NT2/D1 (cell line): ENCODE data around the gene MPP3.

Experiments
- SUZ12 ChIP-seq: IDR thresholded peaks from 2 replicates; pipeline ENCODE4 v1.6.1; 2011; ENCODE audit not compliant: insufficient read length, insufficient read depth; ENCODE audit errors: extremely low read depth
- YY1 ChIP-seq: IDR thresholded peaks from 2 replicates; pipeline ENCODE4 v1.6.1; 2011; ENCODE audit not compliant: insufficient read length, insufficient read depth

DNA sequence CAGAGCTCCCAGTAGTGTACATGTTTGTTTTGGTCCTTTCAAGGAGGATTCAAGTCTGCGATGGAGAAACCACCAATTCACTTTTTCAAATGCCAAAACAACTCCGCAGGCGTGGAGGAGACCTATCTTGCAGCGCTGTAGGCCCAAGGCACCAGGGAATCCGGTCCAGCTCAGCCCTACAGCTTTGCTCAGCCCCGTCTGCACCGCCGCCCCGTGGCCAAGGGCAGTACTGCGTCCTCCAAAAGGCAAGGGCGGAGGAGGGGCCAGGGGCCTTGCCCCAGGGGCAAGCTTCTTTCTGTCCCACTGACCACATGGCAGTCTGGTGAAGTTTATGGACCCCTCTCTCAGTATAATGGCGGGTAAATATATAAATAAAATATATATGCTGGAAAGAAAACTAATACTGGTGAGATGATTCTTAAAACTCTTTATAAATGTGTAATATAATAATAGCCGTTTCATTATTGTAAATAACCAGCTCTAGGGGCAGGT lies 13.3 kb upstream of the MPP3 start:
- TF ChIP-seq YY1: no peak
- TF ChIP-seq SUZ12: no peak
